Activated T-cell treated with anti-CD3 and anti-CD28 coated beads for 1 hour (primary cell): ENCODE data around the gene TRIM31.

Source experiments
- DNase-seq: peaks from one replicate; pipeline ENCODE4 v3.0.0-alpha.2; 2020; ENCODE audit warnings: low read depth

The TRIM31 gene

DNA sequence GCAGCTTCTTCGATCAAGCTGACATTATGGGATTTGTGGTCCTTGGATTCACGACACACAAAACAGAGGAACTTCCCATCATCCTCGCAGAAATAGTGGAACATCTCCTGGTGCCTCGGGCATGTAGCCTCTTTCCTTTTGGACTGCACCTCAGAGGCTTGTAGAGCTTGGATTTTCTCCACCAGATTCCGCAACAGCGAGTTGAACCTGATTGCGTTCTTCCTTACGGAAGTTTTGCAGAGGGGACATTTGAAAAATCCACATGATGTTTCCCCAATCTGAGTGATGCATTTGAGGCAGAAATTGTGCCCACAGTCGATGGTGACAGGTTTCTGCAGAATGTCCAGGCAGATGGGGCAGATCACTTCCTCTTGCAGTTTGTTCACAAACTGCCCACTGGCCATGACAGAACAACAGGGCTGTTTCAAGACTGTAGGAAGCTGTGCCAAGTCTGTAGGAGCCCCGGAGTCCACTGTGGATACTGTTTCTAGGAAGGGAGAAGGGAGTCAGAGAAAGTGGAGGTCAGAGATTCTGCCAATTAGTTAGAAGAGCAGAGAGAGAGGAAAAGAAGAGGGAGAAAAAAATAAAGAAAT, 392 bp downstream of the TRIM31 start:
- no peak for DNase-seq

DNA sequence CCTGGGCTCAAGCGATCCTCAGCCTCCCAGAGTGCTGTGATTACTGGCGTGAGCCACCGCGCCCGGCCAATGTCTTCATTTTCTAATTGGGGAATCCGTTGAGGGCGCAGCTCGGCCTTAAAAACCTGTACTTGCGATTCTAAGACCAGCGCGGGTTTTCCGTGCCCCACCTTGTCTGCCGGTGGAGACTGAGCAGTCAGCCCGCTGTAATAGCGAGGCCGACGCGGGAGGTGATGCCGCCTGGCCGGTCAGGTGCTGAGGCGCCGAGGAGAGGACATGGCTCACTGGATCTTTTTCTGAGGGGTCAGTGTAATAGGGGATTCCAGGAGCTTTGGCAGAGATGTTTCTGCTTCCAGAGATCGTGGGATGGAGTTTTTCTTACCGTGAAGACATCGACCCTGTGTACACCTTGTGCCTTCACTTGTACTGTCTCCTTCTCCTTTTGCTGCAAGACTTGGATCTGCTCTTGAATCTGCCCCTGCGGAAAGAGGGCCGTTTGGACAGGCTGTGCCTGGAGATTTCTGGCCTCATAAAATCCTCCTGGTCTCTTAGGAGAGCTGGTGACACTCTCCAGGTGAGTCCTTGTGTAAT, 1.5 kb downstream of the TRIM31 start:
- DNase-seq, result no peak

DNA sequence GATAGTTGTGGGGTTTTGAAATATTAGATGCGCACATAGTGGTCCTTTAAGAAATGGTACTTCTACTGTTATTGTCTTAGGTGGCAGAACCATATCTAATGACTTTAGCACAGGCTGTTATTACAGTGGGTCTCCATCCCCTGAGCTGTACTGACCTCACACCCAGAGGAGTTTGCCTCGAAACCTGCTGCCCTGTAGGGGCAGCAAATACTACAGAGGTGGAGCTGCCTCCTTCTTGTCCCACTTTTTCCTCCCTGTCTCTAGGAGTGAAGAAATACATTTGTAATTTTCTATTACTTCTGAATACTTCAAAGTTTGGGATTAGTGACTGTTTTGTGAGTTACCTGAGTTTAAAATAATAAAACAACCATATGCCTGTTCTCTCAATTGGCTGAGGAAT, 8.2 kb downstream of the TRIM31 start:
- no peak for DNase-seq

DNA sequence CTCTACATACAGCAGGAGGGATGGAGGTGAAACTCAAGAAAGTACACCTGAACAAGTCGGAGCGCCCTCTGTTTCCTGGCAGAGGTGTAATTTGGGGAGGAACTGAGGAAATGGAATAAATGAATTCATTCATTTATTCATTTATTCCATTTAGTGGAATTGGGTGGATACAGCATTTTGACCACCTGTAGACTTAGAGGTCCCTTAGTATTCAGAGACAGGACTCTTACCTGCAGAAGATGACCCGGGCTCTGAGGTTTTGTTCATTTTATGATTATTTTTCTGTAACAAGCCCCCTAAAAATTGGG, 9.1 kb downstream of the TRIM31 start:
- DNase-seq, result no peak

DNA sequence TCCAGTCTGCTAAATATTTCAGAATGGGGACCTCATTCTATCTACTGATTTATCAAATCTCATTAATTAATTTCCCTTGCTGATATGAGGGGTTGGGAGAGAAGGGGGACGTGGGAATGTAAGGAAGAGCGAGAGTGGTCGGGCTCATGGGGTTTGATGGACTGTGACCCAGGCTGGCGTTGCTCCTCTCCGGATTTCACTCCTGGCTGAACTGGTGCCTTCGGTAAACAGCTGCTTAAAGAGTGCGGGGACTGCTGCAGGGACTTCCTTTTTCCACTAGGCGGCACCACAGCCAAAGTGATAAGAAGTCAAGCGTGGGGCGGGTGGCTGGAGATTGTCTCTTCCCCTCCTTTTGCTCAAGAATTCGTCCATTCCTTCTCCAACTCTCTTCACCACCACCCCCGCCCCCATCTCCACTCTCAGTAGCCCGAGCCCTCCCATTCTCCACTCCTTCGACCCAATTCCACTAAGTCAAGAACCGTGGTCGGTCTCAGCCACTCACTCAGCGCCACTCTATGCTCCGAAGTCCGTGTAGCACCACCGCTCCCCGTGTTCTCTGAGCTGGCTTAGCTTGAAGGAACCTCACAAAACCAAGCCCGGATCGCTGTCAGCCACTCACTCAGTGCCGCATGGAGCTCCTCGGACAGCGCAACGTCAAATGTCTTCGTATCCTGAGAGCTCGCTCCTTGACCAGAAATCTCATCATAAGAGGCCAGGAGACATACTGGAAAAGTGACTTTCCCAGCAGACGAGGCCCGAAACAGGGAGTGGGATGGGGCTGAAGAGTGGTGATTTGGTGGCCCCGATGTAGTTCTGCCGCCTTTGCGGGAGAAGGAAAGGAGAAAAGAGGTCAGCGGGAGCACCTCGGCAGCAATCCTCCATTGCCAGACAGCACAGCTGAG, 9.7 kb downstream of the TRIM31 start:
- DNase-seq, result peak; percentile 76

DNA sequence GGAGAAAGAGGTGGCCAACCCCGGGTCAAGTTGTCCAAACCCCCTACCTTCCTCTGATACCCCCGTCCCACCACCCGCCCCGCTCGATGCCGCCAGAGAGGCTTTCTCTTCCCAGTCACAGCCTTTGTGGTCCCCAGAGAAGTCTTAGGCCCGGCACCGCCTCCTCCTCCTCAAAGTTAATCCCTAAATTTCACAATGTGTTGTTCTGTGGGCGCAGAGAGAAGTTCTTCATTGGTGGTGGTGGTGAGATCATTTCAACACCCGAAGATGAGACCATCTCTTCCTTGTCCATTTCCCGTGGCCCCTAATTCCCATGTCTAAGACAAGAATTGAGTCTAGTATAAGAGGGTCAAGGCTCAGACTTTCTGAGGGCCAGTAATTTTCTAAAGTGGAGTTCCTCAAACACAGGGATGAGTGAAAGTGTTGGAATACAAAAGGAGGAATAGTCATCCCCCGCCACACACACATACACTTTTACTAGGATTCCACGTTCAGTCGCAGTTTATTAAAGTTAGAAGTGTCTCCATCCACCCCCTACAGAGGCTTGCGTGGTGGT, 10.4 kb downstream of the TRIM31 start:
- no peak for DNase-seq

DNA sequence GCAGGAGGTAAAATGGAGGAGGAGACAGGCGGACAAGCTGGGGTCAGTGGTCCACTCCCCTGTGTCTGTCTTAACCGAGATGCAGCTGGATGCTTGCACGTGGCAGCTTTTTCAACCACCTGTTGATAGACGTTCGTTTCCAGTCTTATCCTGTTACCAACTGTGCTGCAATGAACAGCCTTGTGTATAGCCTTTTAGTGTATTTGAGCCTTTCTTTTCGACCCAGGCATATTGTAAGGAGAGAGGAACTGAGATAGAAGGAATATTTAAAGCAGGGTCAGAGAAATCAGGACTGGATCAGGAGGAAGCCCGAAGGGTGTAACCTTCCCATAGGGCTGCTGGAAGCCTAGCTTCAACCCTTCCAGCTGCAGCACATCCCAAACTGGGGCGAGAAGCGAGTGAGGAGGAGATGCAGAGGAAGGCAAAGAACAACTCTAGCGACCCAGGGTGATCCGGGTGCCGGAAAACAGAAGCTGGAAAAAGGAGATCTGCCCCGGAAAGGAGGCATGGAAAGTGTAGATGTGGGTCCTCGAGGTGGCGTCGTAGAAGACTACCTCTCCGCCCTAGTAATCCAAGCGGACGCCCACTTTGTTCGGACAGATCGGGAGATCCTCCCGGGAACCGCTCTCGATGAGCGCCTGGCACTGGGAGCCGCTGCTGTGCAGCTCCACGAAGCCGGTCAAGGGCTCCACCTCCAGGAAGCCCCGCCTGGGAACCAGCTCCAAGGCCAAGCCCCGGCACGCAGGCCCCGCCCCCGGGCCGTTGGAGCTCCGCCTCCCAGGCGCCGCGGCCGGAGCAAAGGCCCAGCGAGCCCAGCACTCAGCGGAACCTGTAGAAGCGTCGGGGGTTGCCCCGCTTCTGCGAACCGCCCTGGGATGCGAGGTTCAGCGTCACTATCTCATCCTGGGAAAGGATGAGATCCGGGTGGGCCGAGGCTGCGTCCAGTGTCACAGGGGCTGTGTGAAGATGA, 11.2 kb downstream of the TRIM31 start:
- peak; percentile 41 for DNase-seq

DNA sequence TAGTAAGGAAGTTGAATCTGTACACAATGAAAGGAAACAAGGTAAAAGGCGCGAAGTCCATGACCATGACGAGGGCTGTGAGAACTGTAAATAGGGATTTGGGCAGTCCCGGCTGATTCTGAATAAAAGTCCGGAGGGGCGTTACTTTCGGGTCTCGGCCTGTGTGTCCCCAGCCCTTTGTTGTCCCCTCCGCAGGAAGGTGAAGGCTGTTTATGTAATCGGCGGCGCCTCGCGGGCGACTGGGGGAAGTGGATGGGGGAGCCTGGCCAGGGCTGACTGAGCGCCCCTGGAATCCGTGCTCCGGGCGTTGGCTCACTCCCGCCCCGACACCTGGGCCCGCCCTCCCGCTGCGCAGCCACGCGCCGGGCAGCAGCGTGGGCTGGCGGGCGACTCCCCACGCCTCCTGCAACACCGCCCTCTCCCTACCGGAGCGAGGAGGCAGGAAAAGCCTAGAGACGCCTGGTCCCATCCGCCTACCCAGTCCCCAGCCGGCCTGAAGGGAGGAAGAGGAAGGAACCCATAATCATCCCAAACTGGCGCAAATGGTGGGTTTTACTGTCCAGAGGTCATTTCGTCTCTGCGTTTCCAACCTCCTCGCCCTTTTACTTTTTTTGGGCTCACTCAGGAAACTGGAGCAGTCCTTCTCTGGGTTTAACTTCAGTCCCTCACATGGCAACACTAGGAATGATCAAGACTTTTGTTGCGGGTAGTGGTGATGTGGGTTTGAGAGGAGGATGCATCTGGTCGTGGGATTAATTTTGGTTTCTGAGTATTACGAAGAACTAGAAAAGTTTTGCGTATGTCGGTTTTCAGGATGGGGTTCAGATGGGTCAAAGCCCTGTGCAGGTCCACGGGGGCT, 12.1 kb downstream of the TRIM31 start:
- no peak for DNase-seq

DNA sequence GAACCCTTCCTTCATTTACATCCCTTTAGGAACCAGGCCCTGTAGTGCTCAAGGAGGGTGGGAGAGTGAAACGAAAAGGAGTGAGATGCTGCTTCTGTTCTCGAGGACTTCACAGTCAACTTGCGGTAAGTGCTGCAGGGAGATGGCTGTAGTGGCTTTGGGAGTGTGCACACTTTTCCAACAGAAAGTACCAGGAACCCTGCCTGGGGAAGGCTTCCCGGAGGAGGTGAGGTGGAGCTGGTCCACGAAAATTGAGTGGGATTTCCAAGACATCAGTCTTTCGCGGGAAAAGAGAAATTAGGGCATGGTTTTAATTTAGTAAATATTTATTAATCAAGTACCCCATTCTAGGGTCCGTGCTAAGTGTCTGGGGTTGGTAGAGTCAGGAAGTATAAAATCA, 12.7 kb downstream of the TRIM31 start:
- DNase-seq, result no peak

DNA sequence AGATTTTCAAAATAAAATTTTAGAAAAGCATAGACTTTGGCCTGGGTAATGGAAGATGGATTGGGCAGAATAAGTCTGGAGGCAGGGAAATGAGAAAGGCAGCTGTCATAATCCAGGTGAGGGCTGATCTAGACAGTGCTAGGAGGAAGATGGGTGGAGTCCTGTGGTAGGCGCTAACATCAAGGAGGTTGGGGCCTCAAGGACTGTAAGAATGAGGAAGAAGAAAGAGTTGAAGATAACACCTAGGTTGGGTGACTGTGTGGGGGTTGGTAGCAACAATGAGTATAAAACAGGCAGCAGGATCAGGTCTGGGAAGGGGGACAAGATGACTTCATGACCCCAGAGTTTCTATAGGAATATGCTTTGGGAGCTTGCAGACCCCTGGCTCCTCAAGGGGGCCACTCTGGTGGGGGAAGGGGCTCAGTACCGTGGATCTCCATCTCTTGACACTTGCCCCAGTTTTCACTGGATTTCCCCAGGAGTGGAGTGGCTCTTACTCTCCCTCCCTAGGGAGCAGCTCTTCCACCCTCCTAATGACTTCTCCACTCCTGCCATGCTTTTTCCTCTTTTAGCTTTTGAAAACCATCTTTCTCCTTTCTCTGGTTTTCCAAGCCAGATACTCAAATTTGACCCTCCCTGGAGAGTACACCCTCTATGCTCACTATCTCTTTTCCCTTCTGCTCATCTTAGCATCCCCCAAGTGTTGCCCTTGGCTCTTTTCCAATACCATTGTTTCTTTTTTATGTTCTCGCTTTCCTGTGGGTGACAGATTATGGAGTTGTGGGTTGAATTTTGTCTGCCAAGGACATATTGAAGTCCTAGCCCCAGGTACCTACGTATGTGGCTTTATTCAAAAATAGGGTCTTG, 14.8 kb downstream of the TRIM31 start:
- DNase-seq, result no peak

DNA sequence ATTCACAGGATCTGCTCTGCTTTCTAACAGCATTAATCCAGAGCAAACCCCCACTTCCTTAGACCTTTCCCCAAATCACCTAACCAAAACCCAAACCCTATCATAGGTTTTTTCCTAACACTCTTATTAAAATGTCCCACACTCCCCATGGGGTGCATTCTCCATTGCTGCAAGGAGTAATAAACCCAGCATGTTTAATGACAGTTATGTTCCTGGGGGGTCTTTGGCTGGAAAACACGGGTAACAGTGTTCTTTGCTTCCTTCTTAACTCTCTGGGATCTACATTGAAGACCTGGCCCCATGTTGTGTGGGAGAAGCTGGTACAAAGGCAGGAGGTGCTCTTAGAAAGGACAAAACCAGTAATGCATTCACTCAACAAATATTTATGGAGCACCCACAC, 16.1 kb downstream of the TRIM31 start:
- no peak for DNase-seq

DNA sequence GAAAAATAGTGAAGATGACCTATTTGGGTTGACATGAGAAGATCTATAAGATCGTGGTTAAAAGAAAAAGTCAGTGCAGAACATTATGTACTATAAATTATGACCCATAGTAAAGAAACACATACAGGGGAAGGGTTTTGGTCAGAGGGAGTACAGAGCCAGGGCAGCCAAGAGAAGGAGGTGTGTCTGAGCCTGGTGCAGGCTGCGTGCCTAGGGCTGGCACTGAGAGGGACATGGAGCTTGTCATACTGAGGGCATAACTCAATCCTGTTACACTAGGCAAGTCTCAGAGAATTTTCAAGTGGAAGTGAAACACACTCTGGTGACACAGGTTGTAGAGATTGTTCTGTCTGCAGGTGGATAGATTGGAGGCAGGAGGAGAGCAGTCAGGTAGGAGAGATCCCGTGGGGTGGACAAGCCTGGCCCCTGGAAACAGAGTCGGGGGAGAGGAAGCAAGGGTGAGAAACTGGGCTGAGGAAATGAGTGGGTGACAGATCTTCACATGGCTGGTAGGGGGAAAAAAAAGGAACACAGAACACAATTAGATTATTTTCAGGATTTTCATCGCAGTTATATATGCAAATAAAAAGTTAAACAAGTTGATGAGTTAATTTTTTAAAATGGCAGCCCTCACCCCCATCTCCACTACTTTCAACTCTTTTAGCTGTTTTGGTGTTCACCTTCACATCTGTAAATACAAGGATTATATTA, 18.8 kb downstream of the TRIM31 start:
- DNase-seq, result no peak

DNA sequence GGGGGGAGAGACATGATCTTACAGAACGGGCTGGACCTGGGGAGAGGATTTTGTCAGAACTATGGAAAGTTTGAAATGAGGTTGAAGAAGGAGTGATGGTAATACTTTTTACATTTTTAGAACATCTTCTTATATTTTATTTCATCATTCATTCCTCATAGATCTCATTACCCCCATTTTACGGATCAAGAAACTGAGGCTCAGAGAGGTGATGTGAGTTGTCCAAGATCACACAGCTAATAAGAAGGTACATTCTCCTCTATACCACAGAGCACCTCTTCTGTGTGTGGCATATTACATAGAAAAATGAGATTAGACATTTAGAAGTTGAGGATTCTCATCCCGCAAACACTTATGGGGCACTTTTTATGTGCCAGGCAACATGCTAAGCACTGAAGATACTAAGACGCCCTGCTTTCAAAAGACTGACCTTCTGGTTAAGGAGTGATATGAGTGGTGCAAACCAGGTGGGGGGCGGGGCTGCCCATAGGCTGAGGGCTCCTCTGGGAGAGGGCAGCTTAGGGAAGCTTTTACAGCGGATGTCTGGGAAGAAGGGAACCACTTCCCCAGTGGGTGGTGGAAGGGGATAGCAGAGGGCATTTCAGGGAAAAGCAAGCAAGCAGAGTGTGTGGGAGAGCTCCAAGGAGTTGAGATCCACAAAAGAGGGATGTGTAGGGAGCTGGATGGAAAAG, 19.9 kb downstream of the TRIM31 start:
- no peak for DNase-seq

DNA sequence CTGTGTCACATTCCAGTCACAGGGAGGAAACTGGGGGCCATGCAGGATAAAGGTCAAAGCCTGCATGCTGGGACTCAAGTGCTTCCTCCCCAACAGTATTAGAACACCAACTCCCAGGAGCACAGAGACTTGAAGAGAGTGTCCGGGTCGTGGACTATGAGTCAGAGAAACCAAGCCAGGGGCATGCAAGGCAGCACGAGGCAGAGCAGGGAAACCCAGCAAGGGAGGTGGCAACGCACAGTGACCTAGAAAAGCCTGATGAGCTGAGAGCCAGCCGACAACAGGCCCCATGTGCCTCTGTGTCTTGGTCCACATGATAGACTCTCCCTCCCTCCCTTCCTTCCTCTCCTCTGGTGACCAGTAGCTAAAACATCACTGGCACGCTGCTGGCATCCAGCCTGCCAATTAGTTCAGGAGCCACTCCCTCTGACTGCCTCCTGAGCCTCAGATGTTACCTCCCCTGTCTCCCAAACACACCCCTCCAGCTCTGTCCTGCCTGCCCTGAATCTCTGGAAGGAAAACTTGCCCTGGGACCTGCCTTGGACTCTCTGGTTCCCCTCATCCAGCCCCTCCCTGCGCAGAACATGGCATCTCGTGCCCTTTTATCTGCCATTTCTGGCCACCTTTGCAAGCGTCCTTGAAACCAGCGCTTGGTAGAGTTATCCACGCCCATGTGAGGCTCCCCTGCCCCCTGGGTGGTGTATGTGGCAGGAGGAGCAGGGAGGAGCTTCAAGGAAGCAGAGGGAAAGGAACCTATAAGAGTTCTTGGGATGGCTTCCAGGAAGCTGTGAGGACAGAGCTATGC, 21.1 kb downstream of the TRIM31 start:
- DNase-seq, result no peak

DNA sequence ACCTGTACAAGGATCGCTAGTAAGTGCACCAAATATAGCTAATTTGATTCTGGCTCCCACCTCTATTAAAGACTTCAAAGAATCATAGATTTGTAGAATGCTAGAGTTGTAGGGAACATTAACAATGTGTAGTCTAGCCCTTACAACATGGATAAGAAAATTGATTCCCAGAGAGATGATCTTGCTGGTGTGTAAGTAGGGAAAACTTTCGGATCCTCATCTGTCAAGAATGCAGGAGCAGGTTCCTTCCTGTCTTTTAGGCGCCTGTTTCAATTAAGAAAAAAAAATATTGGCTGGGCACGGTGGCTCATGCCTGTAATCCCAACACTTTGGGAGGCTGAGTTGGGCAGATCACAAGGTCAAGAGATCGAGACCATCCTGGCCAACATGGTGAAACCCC, 25.0 kb downstream of the TRIM31 start:
- DNase-seq, result no peak

DNA sequence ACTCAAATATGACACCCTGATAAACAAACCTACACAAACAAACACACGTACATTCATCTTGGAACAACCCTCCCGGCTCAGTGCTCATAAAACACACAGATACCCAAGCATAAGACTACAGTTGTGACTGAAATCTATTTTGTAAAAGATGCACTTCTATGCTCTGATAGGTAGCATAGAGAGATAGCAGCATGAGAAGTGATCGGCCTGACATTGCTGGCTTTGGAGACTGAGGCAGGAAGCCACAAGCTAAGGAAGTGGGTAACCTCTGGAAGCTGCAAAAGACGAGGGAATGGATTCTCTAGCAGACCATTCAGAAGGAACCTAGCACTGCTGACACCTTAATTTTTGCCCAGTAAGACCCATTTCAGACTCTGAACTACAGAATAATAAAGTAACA, 35.7 kb downstream of the TRIM31 start:
- DNase-seq, result no peak

DNA sequence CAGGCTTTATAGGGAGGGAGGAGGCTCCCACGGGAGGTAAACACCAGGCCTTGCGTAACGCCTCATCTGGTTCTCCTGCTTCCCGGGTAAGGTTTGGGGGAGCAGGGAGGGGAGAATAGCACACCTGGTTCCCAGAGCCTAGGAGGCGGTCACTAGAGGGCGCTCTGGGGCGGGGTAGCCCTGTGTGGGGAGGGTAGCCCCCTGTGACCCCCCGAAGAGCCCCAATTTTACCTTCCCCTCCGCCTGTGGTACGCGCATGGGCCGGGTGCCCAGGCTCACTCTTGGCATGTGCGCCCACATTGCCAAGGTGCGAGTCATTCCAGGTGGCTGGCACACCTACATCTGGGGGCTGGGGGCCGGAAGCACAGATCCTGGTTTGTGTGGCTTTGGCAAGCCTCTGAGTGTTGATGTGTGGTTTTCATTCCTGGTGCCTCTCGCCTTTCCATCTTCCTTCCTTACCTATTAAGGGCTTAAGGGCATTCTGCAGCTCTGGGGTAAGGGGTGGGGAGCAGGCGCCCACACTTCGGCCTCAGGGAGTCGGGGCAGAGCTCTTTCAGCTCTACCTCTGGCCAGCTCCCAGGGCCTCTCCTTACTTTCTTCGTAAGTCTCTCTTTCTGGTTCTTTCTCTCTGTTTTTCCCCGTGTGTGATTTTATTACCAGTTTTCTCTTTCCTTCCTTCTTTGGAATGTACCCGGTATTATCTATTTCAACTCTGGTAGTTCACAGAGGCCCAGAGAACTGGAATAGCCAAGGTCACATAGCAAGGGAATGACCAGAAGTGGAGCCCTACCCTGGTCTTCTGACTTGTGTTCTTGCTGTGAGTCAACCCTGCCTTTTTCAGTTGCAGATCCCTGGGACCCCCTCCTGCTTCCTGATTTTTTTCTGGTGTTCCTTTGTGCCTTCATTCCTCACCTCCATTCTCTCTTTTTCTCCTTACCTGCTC, 36.8 kb downstream of the TRIM31 start:
- DNase-seq, result no peak
